Stimulated activated naive CD8-positive, alpha-beta T cell treated with anti-CD3 and anti-CD28 coated beads, Interleukin-15, Interleukin-2, amounts not matched to agents 100 U/mL and 50 U/mL, for 24 hours (primary cell): ENCODE results near the gene KLF13.

Experiments used
- ATAC-seq: fragments of 150-1000 bp; cut with Tn5 transposase; one replicate; pipeline ENCODE4 v1.10.0; 2021
- DNase-seq: peaks from one replicate; pipeline ENCODE4 v3.0.0; 2021

KLF13 gene

DNA sequence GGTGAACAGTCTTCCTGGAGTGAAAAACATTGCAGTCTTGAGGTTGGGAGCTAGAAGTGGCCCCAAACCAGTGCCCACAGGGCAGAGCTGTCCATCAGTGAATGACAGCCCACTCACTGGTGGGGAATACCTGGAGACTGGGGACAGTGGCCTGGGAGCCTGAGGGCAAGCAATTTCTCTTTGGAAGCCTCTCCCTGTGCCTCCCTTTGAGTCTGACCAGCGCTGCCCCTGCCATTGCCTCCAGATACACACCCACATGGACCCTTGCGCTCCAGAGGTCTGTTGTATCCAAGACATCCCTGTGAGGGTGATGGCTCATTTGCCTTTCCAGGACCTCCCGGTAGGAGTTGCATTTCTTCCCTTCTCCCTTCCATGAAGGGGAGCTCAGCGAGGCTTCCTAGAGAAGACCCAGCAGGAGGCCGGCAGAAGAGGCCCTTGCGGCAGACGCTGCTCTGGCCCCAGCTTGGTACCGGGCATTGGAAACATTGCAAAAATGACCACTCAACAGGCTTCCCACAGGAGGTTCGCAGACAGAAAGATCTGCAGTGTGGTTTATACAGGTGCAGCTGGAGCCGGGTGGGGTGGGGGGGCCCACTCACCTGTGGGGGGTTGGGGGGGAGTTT, 38.5 kb downstream of the KLF13 start:
- DNase-seq (no peak), ATAC-seq (no peak)

- ATAC-seq (peak; percentile 77), DNase-seq (peak; percentile 85)
These were observed 39.1 kb downstream of the KLF13 start for GRCh38 chr15:31365655-31366127.

DNA sequence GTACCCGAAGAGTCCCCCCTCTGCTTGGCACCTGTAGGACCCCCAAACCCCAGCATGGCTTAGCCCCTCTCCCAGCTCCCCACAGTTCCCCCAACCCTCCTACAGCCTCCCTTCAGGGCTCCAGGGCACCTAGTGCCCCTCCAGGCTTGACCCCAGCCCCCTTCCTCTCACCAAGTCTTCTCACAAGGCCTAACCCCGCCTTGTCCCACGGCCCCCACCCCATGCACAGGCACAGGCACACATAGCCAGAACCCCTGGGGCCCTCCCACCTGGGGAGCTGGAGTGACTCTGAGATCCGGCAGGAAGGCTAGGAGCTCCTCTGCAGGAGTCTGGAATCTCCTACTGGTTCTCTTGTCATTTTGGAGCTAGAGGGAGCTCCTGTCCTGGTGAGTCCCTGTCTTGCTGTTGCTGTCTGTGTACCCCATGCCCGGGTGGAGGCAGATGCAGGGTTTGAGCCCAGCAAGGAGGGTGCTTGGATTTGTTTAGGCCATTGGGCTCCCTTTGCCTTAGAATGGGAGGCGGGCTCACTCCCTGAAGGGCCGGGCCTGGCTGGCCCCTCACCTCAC, 39.6 kb downstream of the KLF13 start:
- DNase-seq (no peak), ATAC-seq (no peak)

DNA sequence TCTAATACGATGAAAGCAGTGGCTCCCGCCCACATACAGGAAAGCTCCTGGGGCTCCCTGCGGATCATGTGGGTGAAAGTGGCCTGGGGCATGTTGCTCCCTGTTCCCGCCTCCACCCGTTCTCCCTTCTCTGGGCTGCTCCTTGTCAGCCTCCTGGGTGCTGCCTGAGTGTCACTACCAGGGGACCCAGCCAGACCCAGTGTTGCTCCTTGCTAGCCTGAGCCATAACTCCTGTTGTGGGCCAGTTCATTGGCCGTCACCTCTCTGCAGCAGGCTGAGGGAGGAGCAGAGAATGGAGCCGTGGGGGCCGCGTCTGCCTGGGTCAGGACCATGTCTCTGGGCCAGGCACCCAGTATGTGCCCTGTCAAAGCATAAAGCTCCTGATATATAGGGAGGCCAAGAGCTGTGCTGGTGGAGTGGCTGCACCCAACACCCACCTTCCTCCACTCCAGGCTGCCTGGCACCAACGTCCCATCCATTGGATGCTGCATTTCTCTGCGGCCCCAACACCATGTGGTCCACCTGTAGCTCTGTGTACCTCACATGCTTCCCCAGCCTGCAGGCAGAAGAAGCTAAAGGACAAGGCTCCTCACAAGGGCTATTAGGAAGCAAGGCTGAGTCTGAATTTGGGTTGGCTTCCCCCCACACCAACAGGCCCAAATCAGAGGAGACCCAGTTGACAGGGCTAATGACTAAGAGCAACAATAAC, 40.5 kb downstream of the KLF13 start:
- ATAC-seq = no peak

GRCh38 chr15:31367730-31368344, 41.2 kb downstream of the KLF13 start:
- peak; percentile 57 for DNase-seq

More for the DNA sequence above, 40.5 kb downstream of the KLF13 start:
- DNase-seq = no peak

GRCh38 chr15:31369727-31370126, 43.1 kb downstream of the KLF13 start:
- no peak for ATAC-seq
- no peak for DNase-seq

More at GRCh38 chr15:31367730-31368344, 41.2 kb downstream of the KLF13 start:
- ATAC-seq = peak; percentile 33

DNA sequence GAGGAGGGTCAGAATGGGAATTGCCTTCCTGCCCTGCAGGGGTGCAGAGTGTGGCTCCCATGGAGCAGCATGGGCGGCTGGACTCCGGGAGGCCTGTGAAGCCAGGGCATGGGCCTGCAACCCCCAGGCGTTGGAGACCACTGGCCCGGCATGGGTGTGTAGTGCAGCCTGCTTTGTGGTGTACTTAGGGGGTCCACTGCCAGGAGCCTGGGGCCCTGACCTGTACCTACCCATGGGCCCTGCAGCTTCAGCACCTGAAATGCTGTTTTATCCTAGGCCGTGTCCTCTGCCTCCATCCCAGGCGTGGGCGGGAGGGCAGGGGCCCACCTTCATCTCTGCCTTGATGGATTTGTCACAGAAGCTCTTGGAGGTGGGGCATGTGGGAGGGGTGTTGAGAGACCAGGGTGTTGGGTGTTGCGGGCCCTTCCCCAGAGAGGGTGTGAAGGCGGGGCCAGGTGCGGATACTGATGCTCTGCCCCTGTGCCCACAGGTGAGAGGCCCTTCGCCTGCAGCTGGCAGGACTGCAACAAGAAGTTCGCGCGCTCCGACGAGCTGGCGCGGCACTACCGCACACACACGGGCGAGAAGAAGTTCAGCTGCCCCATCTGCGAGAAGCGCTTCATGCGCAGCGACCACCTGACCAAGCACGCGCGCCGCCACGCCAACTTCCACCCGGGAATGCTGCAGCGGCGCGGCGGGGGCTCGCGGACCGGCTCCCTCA, 45.0 kb downstream of the KLF13 start:
- DNase-seq = no peak
- no peak for ATAC-seq

- no peak for DNase-seq
- ATAC-seq = no peak
These were observed 46.0 kb downstream of the KLF13 start for GRCh38 chr15:31372635-31373091.

- ATAC-seq (no peak), DNase-seq (no peak)
These were observed 46.6 kb downstream of the KLF13 start for GRCh38 chr15:31373096-31373865.

DNA sequence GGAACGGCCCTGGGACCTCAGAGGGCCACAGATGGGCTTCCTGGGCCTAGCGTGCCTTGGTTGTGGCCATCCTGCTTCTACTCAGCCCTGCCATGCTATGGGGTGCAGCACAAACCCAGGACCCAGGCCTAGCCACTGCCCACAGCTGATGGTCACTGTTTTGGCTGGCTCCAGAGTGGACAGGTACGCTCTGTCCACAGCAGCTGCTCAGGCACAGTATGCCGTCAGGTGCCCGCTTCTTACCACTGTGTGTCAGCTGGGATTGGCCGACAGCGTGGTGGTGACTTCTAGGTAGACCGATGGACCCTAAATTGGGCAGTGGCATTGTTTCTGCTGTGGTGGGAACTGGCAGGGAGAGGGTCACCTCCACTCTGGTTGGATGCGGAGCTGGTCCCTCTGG, 47.3 kb downstream of the KLF13 start:
- DNase-seq (no peak), ATAC-seq (no peak)

DNA sequence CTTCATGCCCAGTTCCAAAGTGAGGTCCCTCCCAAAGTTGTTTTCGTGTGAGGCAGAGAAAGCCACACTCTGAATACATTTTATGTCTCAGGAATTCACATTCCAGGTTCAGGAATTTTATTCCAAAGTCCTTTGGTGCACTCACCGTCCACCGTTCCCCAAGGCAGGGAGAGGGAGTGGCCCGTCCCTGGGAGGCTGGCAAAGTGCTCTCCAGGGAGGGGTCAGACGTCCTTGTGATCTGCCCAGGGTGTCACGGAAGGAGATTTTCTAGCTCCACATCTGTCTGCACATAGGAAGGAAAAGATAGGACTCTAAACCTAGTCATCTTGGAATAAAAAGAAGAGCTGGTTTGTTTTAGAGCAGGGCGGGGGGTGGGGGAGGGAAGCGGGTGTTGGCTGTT, 47.9 kb downstream of the KLF13 start:
- DNase-seq (no peak), ATAC-seq (no peak)

DNA sequence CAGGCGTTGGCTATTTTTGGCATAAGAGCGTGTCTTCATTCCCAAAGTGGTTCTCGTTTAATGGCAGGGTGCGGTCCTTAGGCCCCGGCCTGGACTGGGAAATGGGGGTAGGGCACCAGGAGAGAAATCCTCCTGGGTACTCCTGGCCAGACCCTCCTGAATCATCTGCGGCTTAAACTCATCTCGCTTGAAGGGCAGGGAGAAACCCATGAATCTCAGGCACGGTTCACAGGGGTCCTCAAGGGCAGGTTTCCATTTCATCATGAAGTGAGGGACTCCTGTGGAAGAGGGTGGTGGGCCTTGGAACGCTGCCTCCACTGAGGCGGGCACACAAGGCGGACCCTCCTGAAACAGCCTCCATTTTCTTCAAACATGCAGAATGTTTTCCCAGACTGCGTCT, 48.4 kb downstream of the KLF13 start:
- ATAC-seq (no peak), DNase-seq (no peak)

DNA sequence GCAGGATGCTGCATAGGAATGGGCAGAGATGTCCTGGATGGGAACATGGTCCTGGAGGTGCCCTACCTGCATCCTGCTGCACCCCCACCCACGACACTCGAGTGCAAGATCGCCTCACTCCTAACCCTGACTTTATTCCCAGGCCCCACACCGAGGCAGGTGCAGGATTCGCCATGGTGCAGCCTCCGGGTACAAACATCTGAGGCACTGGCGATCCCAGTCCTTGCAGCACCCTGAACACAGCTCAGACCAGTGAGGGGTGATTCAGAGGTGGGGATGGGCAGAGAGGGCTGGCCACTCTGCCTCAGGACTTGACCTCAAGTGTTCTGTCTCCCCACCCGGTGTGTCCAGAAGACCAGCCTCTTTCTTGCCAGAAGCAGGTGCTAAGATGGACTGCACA, 49.1 kb downstream of the KLF13 start:
- ATAC-seq = no peak
- DNase-seq = no peak

DNA sequence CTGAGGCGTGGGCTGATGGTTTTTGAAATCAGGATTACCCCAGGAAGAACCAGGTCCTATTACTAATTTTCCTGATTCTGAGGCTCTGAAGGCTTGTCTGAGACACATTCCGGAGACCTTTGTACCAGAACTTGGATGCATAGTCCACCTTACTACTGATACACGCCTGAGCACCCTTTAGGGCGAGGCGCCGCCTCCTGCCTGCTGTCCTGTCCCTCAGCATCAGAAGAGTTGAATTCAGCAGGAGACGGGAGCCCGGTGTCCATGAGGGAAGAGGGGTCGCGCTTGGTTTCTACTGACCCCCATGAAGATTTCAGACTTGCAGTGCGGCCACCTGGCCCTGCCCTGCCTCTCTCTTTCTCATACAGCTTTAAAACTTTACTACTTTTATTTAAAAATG, 49.9 kb downstream of the KLF13 start:
- no peak for ATAC-seq
- no peak for DNase-seq

DNA sequence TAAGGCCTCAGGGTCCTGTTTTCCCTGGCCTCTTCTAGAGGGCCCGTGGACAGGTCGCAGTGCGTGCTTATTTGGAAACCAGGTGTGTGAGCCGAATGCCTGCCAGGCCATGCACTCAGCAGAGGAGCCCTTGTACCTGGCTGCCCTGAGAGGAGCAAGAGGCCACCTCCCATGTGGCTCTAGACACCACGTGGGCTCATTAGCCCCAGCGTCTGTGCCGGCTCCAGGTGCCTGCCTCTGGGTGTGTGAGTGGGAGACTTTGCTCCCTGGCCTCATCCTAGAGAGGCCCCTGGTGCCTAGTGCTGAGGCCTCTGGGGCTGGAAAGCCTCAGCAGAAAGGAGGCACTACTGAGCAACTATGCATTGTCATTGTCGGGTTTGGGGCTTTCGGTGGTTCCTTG, 50.4 kb downstream of the KLF13 start:
- no peak for ATAC-seq

DNA sequence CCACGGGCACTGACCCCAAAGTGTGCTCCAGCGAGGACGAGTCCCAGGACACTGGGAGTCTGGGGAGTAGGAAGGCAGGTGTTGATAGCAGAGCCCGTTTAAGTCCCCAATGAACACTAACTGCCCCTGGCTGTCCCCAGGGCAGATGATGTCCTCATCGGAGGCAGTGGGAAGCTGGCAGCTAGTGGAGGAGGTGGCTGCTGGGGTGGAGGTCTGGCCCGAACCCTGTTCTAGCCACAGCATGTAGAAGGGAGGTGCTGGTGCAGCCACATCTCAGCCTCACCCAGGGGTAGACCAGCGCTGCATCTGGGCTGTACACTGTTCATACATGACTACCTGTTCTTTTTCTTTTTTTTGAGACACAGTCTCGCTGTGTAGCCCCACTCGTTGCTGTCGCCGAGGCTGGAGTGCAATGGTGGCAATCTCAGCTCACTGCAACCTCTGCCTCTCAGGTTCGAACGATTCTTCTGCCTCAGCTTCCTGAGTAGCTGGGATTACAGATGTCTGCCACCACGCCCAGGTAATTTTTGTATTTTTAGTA, 51.8 kb downstream of the KLF13 start:
- ATAC-seq = no peak
- no peak for DNase-seq

More for the DNA sequence above, 50.4 kb downstream of the KLF13 start:
- DNase-seq = no peak

DNA sequence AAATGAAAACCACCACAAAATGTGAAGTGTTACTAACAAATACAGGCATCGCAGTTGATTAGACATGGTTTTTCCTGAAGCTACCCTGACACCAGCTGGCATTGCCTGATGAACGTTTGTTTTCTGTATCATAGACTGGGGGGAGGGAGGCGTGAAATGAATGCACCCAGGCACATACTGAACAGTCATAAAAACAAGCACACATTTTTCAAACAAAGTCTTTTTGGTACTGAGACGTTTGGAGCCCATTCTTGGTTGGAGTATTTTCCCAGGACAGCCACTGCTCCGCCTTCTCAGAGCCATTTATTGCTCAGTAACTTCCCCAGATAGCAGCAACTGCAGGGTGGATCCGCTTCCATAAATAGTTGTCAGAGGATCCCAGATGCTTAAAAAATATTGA, 52.4 kb downstream of the KLF13 start:
- ATAC-seq = no peak
- no peak for DNase-seq

DNA sequence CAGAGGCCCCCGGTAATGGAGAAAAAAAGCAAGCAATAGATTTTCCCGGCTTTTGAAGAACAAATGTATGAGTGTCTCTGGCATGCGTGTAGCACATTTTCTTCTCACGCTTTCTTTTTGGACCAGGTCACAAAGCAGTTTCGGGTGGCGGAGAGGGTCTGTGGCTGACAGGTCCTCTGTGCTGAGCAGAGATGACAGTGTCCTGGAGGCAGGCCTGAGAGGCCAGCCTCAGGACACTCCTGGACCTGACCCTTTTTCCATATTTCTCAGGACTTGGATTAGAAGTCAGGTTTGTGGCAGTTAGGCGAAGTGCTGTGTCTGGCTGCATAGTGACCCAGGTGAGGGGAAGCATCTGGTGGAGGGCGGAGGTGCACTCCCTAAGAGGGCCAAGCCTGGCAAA, 52.9 kb downstream of the KLF13 start:
- DNase-seq (no peak), ATAC-seq (no peak)

- no peak for ATAC-seq
- no peak for DNase-seq
These were observed 55.4 kb downstream of the KLF13 start for GRCh38 chr15:31381801-31382712.

DNA sequence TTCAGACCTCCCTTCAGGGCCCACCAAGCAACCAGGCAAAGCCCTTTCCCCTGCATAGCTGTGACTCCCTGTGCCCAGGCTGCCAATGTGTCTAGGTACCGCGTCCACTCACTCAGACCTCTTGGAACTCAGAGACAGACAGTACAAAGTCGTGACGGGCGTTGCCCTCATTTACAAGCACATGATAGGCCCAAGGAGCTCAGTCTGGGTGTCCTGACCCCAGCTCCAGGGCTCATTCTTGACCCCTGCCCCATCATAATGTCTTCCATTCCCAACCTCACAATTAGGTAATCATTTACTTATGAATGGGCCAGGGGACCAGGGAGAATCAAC, 56.0 kb downstream of the KLF13 start:
- no peak for DNase-seq
- ATAC-seq = no peak
